ENCODE measurements around the gene CYSLTR2. TPM values are rescaled to one million over a fixed set of nuclear protein-coding genes. Genes with fewer than 3 reads are reported as not detected.
"Not testable (repeated sequence)": the region's sequence is repeated elsewhere in the genome, so short reads cannot be mapped to it uniquely, and the experiment has no call there.

Gene CYSLTR2
- total and polyA plus RNA-seq, 2 donors from 2014 or later, result 1.2 to 1.4 TPM

- no peak for DNase-seq
- no peak for FAIRE-seq
- peaks cover 0 to 10% (median 0%) of the 10 kb centered on the region in 3 donors for H3K9me3 ChIP-seq (ENCODE audit: control insufficient read depth in 2 of 3, insufficient read depth in 1 of 3, low read length in 3 of 3)
- no peak overlapping the region for H3K9ac ChIP-seq (ENCODE audit: low read length in 3 of 3)
- no peak overlapping the region for H3K4me3 ChIP-seq (ENCODE audit: low read length in 3 of 3)
- H3K27ac ChIP-seq (ENCODE audit: low read depth in 2 of 2, low read length in 2 of 2), result no peak overlapping the region
- H3K4me1 ChIP-seq (ENCODE audit: control insufficient read depth in 2 of 3, insufficient read depth in 2 of 3, low read depth in 1 of 3, low read length in 3 of 3), result no peaks in the 10 kb centered on the region
- intact Hi-C loops (cut with DNase I), result no loop called here
- TF ChIP-seq CTCF (IDR thresholded peaks at IDR 0.05; ENCODE audit: borderline replicate concordance, extremely low read depth, insufficient read depth), result no peak
- H3K36me3 ChIP-seq (ENCODE audit: control insufficient read depth in 2 of 3, insufficient read depth in 3 of 3, low read length in 3 of 3), result no peaks in the 10 kb centered on the region
- H3K27me3 ChIP-seq (ENCODE audit: control insufficient read depth, insufficient read depth, low read length), result no peaks in the 10 kb centered on the region
These were observed 13.4 kb downstream of the CYSLTR2 start for GRCh38 chr13:48667136-48667535.

- DNase-seq; H3K36me3 ChIP-seq (ENCODE audit: control insufficient read depth in 2 of 3, insufficient read depth in 3 of 3, low read length in 3 of 3); H3K4me3 ChIP-seq (ENCODE audit: low read length in 3 of 3); H3K27ac ChIP-seq (ENCODE audit: low read depth in 2 of 2, low read length in 2 of 2); H3K27me3 ChIP-seq (ENCODE audit: control insufficient read depth, insufficient read depth, low read length); H3K9ac ChIP-seq (ENCODE audit: low read length in 3 of 3); FAIRE-seq; H3K4me1 ChIP-seq (ENCODE audit: control insufficient read depth in 2 of 3, insufficient read depth in 2 of 3, low read depth in 1 of 3, low read length in 3 of 3); intact Hi-C loops (cut with DNase I); H3K9me3 ChIP-seq (ENCODE audit: control insufficient read depth in 2 of 3, insufficient read depth in 1 of 3, low read length in 3 of 3): not testable (repeated sequence)
These were observed 17.7 kb downstream of the CYSLTR2 start for GRCh38 chr13:48671421-48671820.

GRCh38 chr13:48675247-48675646 lies 21.5 kb downstream of the CYSLTR2 start:
- no peak for DNase-seq
- no peak for FAIRE-seq
- Histone ChIP-seq H3K4me3 (ENCODE audit: low read length in 3 of 3) (no peak overlapping the region), H3K9ac (ENCODE audit: low read length in 3 of 3) (no peak overlapping the region), H3K9me3 (ENCODE audit: control insufficient read depth in 2 of 3, insufficient read depth in 1 of 3, low read length in 3 of 3) (peaks cover 0 to 2% (median 0%) of the 10 kb centered on the region in 3 donors), H3K27ac (ENCODE audit: low read depth in 2 of 2, low read length in 2 of 2) (no peak overlapping the region), H3K36me3 (ENCODE audit: control insufficient read depth in 2 of 3, insufficient read depth in 3 of 3, low read length in 3 of 3) (no peaks in the 10 kb centered on the region), H3K27me3 (ENCODE audit: control insufficient read depth, insufficient read depth, low read length) (no peaks in the 10 kb centered on the region), H3K4me1 (ENCODE audit: control insufficient read depth in 2 of 3, insufficient read depth in 2 of 3, low read depth in 1 of 3, low read length in 3 of 3) (no peaks in the 10 kb centered on the region)
- TF ChIP-seq CTCF (IDR thresholded peaks at IDR 0.05; ENCODE audit: borderline replicate concordance, extremely low read depth, insufficient read depth), result no peak
- intact Hi-C loops (cut with DNase I), result no loop called here

- intact Hi-C loops (cut with DNase I), result no loop called here
- no peaks in the 10 kb centered on the region for H3K27me3 ChIP-seq (ENCODE audit: control insufficient read depth, insufficient read depth, low read length)
- H3K9me3 ChIP-seq (ENCODE audit: control insufficient read depth in 2 of 3, insufficient read depth in 1 of 3, low read length in 3 of 3), result no peaks in the 10 kb centered on the region
- H3K4me3 ChIP-seq (ENCODE audit: low read length in 3 of 3), result no peak overlapping the region
- no peak overlapping the region for H3K9ac ChIP-seq (ENCODE audit: low read length in 3 of 3)
- no peaks in the 10 kb centered on the region for H3K4me1 ChIP-seq (ENCODE audit: control insufficient read depth in 2 of 3, insufficient read depth in 2 of 3, low read depth in 1 of 3, low read length in 3 of 3)
- H3K36me3 ChIP-seq (ENCODE audit: control insufficient read depth in 2 of 3, insufficient read depth in 3 of 3, low read length in 3 of 3), result no peaks in the 10 kb centered on the region
- no peak for FAIRE-seq
- no peak for TF ChIP-seq CTCF (IDR thresholded peaks at IDR 0.05; ENCODE audit: borderline replicate concordance, extremely low read depth, insufficient read depth)
- no peak for DNase-seq
- no peak overlapping the region for H3K27ac ChIP-seq (ENCODE audit: low read depth in 2 of 2, low read length in 2 of 2)
These were observed 24.6 kb downstream of the CYSLTR2 start for GRCh38 chr13:48678316-48678715.

Data from kidney (tissue), 14 donors.